GM10266 (cell line): ENCODE data around the gene CNKSR2.

Experiments
- DNase-seq: peaks from one replicate; pipeline ENCODE4 v3.0.0; 2012; ENCODE audit errors: extremely low spot score
- CTCF ChIP-seq: IDR thresholded peaks from 2 replicates; pipeline ENCODE4 v1.5.1; 2012; ENCODE audit warnings: mild to moderate bottlenecking, low read depth; ENCODE audit not compliant: control insufficient read depth, insufficient read depth; ENCODE audit errors: missing control alignments

The CNKSR2 gene

GRCh38 chrX:21656587-21657317 is 282.5 kb downstream of the CNKSR2 start:
- no peak for TF ChIP-seq CTCF
- no peak for DNase-seq

- DNase-seq = peak; percentile 5
- TF ChIP-seq CTCF = no peak
Measured at GRCh38 chrX:21657318-21658151, 283.3 kb downstream of the CNKSR2 start.

GRCh38 chrX:21658152-21658737 is 284.0 kb downstream of the CNKSR2 start, which contains the start of gene KLHL34:
Gene KLHL34, minus strand, starts transcription at chrX:21658330. Its CDS starts 542 bp downstream, at chrX:21657788.
- DNase-seq = peak; percentile 14
- no peak for TF ChIP-seq CTCF

- DNase-seq = no peak
- TF ChIP-seq CTCF = no peak
Measured at GRCh38 chrX:21658746-21659145, 284.5 kb downstream of the CNKSR2 start.

GRCh38 chrX:21659320-21659719 is 285.1 kb downstream of the CNKSR2 start:
- TF ChIP-seq CTCF = no peak
- DNase-seq = no peak

- DNase-seq = no peak
- no peak for TF ChIP-seq CTCF
Measured at GRCh38 chrX:21660156-21660555, 285.9 kb downstream of the CNKSR2 start.
